Stimulated activated CD4-positive, alpha-beta T cell treated with anti-CD3 and anti-CD28 coated beads, Interleukin-12 subunit alpha, Interleukin-12 subunit beta, amount 100 ng/mL, for 24 hours (primary cell): ENCODE data around the gene PPFIBP2.

Experiments used
- DNase-seq, 2 experiments: peaks; one replicate each; pipeline ENCODE4 v3.0.0-alpha.2; 2020; ENCODE audit warnings: low read depth in 2 of 2

Gene PPFIBP2

DNA sequence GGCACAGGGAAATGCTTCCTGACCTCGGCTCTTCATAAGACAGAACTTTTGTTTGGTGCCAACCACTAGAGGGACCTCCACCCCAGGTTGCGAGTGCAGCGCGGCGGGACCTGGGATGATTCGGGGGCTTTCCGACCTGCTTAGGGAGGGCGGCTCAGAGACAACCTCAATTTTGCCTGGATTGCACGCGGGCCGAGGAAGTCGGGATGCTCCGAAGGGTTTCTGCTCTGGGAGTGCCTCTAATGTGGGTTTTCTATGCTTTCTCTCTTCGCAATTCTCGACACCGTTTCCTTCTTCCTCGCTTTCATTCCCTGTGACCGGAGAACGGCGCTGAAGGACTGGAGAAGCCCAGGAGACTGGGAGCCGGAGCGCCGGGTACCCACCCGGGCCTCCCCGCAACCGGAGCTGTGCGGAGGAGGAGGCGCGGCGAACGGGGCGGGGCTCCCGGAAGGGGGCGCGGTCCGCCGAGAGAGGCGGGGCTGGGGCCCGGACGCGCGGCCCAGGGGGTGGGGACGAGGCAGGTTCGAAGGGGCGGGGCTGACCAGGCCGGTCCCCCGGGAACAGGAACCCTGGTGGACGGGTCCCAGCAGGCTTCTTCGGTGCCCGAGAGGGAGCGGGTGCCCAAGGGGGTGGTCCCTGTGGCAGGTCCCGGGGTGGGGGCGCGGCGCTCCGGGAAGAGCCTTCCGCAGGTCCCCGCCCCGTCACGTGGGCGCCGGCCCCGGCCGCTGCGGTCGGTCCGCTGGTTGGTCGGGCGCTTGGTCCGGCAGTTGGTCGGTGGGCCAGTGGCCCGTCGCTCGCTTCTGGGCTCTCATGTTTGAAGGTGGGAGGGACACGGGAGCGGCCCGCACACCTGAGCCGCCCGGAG, at the start of gene PPFIBP2:
Gene PPFIBP2 (plus strand): TSS at position 766 of the 865 bp plus-strand sequence. CDS start 35,477 bp downstream, outside the sequence.
- peak; percentile 64 to 80 for DNase-seq

DNA sequence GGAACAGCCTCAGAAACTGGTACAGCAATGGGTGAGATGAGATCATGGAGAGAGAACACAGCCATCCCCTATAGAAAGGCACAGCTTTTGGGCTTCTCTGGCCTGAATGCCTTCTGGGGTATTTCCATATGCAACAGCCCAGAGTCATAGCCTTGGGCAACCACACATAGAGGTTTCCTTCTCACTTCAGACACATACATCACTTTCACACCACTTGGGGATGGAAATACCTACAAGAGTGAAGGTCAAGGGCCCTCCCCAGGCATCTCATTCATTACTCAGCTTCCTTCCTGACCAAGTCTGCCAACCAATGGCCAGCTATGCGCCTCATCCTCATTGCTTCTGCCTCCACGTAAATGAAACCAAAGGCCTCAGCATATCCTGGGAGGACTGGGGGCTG, 46.1 kb upstream of the PPFIBP2 start:
- DNase-seq, result no peak

DNA sequence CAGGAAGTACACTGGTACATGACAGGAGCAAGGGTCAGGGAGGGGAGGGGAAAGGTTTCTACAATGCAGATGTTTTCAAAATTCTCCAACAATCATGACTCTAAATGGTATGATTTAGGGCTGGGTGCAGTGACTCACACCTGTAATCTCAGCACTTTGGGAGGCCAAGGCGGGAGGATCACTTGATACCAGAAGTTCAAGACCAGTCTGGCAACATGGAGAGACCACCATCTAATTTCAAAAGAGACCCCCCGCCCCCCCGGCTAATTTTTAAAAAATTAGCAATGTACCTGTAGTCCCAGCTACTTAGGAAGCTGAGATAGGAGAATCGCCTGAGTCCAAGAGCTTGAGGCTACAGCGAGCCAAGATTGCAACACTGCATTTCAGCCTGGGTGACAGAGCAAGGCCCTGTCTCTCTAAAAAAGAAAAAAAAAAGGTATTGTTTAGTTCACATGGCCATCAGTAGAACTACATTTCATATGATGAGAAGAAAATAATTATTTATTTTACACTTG, 44.4 kb upstream of the PPFIBP2 start:
- DNase-seq, result no peak

DNA sequence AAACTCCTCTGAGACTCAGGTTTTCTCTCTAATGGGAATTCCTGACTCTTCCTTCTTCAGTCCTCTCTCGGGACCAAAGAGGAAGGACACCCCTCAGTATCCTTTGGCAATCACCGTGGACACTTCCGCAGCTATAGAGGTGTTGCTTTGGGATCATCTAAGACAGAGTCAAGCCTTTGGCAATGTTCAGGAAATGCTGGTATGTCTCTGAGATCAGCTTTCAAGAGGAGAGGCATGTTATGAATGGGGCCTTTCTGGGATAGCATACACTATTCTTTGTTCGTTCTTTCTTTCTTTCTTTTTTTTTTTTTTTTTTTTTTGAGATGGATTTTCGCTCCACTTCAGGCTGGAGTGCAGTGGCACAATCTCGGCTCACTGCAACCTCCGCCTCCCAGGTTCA, 42.7 kb upstream of the PPFIBP2 start:
- DNase-seq, result no peak

DNA sequence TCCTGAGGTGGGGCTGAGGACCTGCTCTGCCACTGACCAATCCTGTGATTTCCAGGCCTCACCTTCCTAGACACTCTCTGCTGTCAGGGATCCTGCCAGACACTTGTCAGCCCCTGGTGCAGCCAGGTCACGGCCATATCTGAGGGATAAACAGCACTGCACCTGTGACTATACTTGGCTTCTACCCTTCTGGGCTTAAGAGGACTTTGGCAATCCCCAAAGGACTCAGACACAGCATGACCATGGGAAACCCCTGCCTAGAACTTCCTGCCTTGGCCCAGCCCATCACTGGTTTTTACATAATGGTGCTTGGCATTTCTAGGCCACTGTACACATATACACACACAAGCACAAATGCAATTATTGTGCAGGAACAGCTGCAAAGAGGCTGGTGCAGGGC, 40.1 kb upstream of the PPFIBP2 start:
- no peak for DNase-seq

DNA sequence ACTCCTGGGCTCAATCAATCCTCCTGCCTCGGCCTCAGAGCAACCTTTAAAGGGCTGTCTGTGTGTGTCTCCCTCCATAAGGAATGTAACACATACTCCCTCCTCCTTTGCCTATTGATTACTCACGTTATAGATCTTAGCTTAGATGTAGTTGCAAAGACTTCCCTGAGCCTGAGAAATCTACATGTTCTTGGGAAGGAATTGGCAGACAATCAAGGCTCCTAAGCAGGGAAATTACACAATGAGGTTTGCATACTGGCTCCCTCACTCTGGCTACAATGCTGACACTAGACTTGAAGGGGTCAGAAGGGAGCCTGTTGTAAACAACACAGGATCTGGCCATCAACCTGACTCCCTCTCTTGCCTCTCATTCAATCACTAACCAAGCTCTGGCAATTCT, 33.7 kb upstream of the PPFIBP2 start:
- DNase-seq, result no peak

DNA sequence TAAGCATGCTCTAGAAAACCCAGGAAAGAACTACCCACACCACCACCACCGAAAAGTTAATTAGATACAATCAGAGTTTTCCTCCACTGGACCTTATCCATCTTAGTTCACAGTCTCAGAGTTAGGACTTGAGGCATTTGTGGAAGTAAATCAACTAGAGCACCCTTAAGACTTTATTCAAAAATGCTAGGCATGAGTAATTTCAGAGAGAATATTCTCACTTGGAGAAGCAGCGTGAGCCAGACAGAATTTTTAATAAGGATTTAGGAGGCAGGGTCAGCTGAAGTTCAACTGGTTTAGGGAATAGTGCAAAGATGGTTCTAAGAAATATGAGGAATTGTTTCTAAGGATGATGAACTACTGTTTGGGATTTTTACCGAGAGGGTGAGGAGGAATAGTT, 29.7 kb upstream of the PPFIBP2 start:
- DNase-seq, result no peak

DNA sequence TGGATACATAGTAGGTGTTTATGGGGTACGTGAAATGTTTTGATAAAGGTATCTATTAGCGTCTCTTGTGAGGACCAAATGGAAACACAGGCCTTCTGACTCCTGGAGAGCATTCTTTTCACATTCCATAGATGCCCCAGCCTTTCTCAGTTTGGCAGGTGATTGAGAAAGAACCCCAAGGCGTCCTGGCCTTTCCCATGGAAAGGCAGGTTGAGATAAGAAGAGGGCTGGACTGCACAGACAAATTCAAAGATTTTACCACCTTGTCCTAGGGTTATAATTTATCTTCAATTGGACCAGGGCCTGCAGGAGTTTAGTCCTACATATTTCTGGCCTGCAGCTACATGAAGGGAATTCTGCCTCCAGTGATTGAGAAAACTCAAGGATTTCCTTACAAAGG, 29.2 kb upstream of the PPFIBP2 start:
- no peak for DNase-seq

DNA sequence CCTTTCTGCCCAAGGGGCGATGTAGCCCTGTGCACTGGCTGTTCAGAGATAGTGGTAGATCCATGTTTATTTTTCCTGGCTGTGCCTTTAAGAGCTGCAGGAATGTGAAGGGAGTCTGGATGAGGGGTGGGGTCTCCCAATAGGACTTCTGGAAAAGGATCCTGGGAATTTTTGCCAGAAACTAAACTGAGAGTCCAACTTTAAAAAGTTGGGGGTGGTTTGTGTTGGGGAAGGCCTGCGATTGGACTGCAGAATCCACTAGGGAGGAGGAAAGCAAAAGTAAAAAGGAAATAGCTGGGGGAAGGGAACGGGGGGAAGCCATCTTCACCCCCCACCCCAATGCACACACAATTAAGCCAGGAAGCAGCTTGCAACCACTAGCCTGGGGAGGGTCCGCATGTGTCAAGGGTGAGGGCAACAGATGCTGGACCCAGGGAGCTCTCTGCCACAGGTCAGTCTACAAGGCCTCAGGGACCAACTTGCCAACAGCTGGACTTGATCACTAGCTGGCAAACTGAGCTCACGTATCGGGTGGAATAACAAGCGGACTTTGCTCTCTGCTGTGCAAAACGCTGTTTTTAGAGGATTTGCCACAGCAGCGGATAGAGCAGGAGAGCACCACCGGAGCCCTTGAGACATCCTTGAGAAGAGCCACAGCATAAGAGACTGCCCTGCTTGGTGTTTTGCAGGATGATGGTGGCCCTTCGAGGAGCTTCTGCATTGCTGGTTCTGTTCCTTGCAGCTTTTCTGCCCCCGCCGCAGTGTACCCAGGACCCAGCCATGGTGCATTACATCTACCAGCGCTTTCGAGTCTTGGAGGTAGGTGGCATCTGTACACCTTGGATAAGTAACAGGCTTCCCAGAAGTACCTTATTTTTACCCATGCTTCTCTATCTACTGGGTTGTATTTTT, 28.4 kb upstream of the PPFIBP2 start, which contains the start of gene OLFML1:
Gene OLFML1 (plus strand): TSS at position 321 of the 912 bp plus-strand sequence. CDS start 370 bp downstream, at position 691.
- DNase-seq, result no peak

DNA sequence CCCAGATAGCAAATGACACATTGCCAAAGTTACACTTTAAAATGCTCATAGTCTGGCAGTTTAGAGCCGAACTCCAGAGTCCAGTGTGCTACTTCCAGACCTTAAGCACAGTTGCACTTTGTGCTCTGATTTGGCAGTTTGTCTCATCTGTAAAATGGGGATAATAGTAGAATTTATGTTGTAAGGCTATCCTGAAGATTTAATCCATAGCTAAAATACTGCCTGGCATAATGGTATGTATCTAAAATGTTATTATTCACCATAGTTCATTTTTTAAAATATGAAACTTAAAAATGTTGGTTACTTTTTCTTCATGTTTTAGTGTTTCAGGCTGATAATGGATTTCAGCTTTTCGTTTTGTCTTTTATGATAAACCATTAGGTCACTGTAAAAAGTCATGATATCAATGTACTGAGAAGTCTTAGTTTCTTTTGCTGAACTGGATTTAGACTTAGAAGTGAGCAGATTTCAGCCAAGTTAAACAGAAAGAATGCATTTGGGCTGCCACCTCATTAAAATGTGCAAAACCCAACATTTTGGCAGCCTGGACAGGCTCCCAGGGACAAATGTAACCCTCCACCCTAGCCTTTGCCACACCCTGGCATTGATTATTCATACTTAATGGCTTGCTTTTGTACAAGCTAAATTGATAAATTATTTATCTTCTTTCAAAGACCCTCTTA, 27.6 kb upstream of the PPFIBP2 start:
- DNase-seq, result no peak

DNA sequence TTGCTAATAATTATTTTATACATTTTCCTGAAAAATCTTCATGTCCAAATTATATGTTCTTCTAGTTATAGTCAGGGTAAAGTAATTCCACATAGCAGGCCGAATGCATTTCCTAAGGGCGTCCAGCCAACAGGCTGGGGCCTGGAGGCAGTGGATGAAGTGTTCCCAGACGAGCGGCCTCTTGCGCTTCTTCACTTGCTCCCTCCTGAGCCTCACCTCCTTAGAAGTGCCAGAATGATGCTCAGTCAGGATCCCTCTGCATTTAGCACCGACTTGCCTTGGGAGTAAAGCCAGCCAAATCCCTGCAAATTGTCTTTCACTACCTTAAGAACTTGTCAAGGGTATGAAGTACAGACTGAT, 27.0 kb upstream of the PPFIBP2 start:
- DNase-seq, result no peak

DNA sequence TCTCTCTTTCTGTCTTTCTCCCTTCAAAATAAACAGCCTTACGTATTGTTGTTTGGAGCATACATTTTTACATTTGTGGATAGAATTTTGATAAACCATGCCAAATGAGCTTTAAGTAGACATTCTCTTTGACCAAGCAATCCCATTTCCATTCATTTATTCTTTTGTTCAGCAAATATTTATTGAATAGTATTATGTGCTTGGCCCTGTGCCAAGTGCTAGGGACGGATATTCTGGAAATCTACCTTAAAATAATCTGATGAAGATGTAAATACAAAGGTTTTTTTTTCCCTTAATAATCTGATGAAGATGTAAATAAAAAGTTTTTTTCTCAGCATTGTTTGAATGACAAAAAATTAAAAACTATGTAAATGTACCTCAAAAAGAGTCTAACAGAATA, 26.4 kb upstream of the PPFIBP2 start:
- DNase-seq, result no peak

DNA sequence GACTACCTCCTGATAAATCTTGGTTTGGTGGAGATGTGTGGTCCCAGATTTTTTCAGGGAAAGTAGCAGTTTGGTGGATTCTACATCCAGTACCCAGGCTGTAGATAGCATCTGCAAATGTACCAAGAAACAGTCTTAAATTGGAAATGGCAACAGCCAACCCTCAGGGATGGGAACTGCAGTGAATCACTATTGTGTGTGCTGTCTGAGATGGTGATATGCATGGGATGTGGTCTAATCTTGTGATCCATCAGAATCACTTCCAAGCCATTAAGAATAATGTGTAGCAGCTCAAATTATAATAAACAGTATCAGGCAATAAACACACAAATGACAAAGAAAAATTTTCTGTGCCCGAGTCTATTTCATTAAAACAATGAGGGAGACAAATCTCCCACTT, 25.1 kb upstream of the PPFIBP2 start:
- DNase-seq, result no peak

DNA sequence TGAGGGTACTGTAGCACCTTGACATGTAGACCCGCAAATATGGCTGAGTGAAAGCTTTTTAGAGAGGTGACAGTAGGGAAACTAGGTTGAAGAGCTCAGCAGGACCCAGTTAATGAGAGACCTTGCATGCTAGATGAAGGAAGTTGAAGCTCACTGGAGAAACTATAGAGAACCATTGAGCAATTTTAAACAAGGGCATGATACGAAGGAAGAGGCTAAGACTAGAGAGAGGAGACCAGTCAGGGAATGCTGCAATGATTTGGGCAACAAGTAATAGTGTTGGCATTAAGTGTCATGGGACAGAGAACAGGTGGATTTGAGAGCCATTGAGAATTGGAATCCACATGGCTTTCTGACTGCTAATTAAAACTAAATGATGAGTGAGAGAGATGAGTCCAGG, 24.4 kb upstream of the PPFIBP2 start:
- DNase-seq, result no peak

DNA sequence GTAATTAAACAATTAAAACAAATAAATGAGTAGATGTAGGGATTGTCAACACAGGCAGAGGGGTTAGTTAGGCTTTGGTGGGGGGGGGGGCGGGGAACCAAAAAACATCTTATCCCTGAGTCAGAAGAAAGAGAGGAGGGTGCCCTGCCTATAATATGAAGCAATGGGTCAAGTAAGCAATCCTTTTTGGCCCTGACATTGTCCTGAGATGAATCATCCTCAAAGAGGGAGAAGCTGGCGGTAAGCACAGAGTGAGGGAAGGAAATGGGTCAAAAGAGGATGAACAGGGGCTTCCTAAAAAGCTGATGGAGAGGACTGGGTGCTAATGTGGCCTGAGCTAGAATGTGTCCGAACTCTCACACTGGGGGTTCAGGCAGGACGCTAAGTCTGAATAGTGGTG, 23.7 kb upstream of the PPFIBP2 start:
- DNase-seq, result no peak

DNA sequence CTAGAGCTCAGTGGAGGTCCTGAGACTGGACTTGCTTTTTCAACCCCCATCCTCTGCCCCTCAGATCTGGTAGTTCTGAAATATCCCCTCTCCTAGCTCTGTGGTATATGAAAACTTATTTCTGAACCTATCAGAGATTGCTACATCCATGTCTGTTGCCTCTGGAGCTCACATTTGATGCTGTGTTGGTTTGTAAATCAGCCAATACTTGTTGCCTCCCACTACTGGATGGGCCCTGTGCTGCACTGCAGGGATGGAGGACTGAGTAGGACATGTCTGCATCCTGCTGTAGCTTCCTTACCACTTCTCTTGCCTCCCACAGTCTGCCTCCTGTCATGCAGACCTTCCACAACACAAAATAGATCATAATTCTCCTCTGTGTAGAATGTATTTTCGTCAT, 23.3 kb upstream of the PPFIBP2 start:
- no peak for DNase-seq

DNA sequence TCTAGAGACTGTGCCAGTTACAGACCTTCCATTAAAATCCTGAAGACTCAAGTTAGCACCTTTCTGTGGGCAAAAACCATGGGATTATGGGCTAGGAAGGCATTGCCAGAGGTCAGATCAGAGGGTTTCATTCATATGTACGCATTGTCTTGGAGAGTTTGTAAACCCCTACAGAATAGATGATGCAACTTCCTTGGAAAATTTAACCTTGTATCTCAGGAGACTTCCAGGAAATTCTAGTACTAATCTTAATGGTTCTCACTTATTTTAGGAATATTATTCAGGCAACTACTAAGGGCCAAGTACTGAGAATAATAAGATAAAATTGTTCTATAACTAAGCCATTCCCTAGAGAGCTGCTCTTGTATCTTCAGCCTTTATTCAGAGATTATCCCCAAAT, 21.5 kb upstream of the PPFIBP2 start:
- DNase-seq, result no peak

DNA sequence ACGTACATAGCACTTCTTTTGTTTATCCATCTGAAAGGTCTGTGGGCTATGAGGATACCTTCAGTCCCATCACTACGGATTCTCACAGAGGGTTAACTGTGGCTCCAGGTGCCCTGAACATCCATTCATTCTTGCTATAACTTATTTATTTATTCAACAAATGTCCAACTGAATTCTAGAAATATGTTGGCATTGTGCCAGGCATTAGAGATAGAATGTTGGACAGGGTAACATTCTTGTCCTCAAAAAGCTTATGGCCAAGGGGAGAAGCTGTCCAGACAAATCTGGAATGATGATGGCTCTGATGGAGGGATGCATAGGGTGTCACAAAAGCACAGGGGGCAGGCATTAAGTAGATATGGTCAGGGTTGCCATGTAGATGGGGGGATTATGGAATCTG, 20.1 kb upstream of the PPFIBP2 start:
- no peak for DNase-seq

DNA sequence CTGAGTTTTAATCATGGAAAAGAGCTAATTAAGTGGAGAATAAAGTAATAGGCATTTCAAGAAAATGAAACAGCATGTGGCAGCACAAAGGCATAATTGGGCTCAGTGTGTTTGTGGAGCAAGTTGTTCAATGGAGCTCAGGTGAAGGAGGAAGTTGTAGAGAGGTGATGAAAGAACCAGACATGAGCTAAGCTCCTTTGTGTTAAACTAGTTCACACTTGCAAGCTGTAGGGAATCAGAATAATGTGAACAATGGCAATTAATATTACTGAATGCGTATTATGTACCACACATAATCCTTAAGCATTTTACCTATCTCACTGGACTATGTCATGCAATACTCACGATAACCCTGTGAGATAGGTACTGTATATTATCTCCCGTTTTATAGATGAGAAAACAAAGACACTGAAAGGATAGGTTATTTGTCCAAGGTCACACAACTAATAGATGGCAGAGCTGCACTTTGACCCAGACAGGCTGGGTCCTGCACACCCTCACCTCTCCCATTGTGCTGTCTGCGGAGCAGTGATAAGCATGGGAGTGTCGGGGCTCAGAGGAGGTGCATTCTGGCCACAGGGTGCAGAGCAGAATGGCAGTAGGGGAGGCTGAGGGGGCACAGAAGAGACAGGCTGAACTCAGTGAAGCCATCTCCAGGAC, 19.6 kb upstream of the PPFIBP2 start:
- DNase-seq, result no peak

DNA sequence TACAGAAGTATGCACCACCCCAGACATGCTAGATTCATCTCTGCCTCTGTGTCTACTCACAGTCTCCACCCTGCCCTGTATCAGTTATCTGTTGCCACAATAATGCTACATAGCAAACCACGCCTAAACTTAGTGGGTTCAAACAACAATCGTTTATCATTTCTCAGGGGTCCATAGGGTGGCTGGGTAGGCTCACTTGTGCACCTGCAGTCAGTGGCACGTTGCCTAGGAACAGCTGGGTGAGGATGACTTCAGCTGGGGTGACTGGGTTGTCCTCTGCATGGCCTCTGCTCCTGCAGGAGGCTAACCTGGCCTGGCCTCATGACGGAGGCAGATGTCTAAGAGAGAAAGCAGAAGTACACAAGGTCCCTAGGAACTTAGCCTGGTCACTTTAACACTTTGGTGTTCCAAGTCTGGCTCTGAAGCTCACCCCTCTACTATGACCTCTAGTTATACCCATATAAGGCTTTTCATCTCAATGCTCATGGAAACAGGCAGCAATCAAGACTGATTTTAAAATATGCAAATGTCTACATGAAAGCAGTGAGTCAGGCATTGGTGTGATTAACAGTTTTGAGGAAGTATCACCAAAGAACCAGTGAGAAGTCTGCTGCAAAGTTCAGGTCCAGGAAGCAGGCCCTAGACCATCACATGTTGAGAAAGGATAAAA, 17.8 kb upstream of the PPFIBP2 start:
- no peak for DNase-seq

DNA sequence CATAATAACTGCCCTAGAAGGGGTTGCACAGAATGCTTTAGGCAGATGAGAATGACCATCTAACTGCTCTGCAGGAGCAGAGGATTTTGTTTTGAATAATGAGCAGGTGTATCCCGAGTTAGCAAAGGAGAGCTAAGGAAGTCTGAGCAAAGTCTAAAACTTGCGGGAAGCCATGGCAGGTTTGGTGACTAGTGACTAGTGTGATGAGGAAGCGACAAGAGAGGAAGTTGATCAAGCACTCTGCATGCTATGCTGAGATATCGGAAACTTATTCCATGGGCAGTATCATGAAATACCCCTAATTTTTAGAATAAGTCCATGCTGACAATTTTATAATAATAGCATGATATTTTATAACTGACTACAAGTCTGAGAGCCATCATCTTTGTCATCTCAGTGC, 15.6 kb upstream of the PPFIBP2 start:
- DNase-seq, result no peak
